Kidney glomerular epithelial cell (primary cell): ENCODE results near the gene SDF4.

Source experiments
- DNase-seq: peaks from one replicate; lab custom pipeline; 2025; lab: John Stamatoyannopoulos, UW

Gene SDF4

DNA sequence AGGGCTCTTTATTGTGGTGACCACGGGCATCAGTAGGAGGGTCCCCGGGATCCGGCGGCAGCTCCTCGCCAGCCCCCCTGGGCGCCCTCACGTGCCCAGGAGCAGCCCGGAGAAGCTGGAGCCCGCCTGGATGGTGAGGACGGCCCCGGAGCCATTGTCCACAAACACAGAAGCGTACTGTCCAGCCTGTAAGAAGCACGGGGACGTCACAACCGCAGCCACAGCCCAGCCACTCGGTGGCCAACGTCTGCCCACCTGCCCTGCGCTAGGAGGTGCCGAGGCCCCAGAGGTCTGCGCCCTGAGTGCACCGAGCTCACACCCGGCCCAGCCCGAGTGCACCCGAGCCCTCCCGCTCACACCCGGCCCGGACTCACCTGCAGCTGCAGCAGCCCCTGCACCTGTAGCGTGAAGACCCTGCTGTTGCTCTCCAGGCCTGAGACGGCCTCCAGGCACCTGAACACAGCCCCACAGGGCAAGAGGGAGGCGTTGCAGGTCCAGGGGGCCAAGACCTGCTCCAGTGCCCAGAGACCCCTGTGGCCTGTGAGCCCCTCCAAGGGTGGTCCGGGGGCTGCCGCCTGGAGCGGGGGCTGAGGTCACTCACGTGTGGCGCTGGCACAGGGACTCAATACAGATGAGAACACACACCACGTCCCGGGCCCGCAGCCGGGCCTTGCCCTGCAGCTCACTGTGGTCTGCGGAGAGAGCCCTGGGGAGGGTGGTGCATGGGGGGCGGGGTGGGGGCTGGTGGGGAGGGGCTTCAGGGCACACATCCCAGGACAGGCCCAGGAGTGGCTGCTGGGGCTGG lies 10.9 kb upstream of the SDF4 start:
- no peak for DNase-seq

DNA sequence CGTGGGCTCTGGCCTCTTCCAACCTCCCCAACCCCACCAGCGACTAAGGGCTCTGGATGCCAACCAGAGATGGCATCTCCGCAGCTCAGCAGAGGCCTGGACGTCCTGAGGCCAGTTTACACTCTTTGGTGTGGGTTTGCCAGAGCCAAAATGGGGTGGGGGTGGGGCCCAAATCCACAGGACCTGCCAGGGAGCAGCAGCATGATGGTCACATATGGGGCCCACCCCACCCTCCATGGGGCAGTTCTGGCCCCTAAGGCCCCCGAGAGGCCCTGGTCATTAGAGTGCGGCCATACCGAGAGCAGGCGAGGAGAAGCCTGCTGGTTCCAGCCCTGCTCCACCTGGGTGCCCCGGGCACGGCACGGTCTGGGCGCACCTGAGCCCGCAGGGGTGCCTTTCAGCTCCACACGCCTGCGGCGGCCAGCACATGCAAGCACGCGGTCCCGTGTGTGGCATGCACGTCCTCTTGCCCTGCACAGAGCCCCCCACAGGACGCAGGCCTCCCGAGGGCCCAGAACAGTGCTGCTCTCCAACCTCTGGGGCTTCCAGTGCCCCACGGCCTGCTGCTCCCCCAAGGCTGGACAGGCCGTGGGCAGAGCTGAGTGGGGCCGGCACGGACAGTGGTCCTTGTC lies 9.9 kb upstream of the SDF4 start:
- DNase-seq = no peak

DNA sequence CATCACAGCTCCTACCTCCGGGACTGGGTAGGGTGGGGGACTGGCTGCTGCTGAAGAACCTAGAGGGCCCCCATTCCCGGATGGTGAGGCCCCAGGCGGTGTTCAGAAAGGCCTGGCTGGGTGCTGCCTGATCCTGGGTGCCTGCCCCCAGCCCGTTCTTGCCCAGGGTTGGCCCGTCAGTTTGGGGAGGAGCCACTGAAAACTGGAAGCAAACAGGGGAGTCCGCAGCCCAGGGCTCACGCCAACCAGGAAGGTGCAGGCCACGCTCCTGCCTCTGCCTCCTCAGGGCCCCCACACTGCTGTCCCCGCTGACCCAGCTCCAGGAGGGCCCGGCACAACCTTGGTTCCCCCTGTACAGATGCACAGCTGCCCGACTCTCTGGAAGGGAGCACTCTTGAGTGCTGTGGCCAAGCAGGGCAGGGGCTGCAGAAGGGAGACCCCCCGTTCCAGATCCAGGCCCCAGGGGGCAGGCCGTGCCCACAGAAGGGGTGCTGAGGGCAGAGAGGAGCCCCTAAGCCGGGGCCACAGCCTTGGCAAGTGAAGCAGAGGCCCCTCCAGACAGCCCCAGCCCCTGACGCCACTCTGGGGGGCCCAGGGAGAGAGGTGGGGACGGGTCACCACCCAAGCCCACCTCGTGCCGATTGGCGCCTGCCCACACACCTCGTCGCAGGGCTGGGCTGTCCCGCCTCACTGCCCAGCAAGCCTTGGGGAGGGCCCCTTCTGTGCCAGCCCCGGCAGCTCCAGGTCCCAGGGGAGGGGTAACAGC lies 9.2 kb upstream of the SDF4 start:
- no peak for DNase-seq

DNA sequence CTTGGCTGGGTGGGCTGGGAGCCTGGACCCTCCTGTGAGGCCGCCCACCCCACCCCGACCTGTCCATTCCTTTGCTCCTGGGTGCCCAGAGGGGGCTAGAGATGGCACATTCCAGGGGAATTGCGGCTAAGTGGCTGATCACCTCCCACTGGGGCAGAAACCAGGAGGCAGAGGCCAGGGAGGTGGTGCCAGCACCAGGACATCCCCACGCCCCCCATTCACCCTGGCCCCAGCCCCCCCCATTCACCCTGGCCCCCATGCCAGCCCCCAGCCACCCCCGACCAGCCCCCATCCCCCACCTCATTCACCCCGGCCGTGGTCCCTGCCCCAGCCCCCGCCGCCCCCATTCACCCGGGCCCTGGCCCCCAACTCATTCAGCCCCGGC lies 8.5 kb upstream of the SDF4 start:
- DNase-seq = no peak

DNA sequence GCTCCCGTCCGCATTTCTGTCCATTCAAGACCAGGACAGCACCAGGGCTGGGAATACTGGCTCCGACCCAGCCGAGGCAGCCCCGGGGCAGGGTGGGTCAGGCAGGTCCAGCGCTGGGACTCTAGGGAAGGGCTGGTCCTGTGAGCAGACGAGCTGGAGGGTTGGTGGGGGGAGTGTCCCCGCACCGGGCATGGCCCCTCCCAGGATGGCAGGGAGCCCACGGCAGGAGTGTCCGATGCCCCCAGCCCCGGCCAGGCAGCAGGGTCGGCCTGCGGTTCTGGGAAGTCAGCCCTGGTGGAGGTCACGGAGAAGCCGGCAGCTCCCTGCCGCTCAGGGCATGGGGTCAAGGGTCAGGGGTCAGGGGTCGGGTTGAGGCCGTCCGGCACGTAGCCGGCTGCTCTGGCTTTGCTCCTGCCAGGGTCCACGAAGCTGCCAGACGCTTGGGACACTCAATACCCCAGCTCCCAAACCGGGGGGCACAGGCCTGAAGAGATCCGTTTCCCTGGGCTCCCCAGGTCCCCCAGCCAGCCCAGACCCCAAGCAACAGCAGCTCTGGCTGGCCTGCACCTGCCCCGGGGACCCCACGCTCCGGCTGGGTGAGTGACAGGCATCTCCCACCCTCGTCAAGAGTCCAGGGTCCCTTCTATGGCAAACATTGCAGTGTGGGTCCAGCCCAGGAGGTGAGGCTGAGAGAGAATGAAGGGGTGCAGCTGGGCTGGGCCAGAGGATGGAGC lies 8.0 kb upstream of the SDF4 start:
- no peak for DNase-seq

DNA sequence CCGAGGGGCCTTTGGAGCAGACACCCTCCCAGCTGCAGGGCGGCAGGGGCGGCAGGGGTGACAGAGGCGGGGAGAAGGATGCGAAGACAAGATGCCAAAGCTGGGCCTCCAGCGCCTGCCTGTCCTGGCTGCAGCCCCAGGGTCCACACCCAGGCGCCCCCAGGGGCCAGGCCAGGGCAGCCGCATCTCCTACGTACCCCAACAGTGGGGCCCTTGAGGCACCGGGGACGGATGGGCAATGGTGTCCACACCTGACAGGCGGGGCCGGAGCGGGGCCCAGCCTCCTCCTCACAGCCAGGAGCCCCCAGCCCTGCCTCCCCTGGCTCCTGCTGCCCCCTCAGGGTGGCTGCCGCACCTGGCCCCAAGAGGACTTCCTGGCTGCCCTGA lies 7.4 kb upstream of the SDF4 start:
- DNase-seq = no peak

DNA sequence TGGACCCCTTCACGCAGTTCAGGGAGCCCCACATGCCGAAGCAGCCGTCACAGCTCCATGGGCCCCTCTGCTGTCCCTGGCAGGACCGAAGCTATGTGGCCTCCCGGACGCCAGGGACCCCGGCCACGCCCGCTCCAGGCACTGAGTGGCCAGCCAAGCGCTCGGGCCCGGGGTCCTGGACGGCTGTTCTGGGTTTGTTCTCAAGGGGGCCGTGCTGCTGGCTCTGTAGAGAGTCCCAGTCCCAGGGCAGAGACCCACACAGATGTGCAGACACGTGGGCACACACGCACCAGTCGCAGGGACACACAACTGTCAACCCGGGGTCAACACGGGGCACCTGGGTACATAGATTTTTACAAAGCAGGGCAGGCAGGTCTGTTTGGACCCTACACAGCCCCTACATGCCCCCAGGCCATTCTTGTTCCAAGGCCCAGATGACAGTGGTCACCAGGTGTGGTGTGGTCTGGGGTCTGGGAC lies 6.9 kb upstream of the SDF4 start:
- no peak for DNase-seq

DNA sequence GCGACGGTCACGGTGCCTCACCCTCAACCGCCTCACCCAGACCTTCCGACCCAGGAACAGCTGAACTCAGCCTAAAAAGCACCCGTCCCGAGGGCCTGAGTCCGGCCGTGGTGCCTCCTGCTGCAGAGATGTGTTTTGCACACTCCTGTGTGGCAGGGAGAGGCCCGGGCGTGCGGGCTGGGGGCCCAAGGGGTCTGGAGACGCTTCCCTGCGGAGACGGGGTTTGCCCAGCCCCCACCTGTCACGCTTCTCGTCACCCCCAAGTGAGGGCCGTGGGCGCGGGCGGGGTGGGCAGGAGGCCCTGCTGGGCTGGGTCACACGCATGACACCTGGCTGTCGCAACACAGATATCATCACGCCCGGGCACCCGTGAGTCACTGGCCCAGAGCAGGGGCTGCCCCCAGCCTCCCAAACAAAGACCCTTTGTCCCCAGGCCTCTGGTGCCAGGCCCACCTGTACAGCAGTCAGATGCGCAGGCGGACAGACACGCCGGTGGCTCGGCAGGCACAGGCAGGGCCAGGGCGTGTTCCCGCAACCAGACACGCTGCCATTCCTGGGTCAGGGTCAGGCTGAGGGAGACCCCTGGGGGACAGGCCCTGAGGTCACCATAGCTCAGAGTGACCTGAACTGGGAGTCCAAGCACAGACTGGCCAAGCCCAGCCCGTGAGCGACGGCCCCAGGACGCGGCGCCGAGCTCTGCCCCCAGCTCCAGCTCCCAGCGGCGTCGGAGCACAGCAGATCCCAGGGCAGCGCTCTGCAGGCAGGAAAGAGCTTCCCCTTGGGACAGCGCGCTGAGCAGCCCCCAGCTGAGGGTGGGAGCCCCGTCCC lies 6.3 kb upstream of the SDF4 start:
- DNase-seq = no peak

DNA sequence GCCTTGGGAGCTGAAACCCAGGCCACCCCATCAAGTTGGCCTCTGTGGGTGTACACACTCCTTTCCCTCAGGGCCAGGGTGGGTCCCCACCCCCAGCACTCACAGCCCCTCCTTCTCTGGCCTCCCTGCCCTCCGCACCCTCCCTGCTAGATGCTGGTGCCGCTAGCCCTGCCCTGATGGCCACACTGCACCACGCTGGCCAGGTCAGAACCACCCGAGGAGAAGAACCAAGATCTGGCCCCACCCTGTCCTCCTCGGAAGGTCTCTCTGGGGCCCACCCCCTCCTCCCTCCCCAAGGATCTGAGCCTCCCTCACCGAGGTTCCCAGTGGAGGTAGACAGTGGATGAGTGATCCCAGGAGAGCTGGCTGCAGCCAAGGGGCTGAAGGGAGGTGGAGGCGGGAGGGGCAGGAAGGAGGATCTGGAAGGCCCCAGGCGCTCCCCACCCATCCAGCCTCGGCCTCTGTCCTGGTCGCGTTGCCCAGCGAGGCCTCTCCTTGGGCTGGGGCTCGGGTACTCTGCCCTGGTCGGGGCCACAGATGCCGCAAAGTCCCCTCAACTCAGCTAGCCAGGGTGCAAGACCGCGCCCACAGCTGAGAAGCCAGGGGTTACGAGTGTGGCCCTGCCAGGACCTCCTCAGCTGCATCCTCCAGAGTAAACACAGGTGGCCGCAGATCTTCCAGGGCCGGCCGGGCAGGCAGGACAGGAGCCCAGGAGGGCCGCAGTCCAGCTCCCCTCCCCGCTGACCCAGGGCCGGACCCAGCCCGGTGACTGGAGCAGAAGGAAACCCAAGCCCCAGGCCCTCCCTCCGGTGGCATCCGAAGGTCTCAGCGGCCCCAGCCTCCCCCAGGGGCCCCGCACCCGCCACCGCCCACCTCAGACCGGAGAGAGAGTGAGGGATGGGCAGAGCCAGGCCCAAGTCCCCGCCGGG lies 5.4 kb upstream of the SDF4 start:
- no peak for DNase-seq

DNA sequence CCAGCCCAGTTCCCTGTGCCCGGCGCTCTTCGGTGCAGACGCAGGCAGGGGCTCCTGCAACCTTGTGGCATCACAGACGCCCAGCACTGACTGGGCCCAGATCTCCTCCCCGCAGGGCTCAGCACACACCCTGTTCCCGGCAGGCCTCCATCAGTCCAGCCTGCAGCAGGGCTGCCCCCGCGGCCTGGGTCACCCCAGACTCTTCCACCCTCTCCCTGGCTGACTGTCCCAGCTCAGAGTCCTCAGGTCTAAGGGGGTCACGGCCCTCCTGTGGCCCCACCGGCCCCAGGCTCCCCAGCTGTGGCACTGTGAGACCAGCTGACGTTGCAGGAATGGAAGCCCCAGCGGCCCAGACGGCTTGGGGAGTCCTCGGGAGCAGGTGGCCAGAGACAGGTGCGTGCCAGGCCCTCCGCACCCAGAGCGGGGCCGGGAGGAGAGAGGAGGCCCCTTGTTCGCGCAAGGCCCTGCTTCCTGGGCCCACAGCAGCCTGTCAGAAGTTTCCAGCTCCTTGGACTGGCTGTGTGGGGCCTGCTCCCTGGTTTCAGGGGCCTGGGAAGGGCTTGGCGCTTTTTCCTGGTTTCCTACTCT lies 4.5 kb upstream of the SDF4 start:
- DNase-seq = no peak

DNA sequence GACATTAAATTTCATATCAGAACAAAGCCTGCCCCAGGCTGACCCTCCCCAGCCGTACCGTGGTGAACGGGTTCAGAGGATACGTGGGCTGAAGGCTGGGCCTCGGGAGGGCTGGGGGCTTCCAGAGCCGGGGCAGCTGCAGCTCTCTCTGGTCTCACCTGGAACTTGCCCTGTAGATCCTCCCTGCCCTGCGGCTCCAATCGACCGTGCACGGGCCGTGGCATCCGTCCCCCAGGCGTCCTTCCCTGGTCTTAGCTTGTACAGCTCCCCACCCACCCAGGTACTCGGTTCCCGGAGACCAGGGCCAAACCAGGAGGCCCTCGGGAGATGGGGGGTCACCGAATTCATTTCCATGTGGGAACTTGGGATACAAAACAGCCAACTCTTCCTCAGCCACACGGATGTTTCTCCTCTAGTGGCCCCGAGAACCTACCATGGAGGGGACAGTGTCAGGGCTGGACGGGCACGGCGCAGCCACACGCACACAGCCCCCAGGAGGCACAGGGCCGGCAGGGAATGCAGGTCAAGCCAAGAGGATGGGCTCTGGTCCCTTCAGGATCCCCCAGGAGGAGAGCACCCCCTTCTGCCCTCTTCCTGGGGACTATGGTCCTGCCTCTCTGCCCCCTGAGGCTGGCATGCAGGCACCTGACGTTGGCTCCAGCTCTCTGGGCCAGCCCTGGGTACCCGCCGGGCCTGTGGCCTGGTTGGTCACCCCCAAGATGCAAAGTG lies 3.4 kb upstream of the SDF4 start:
- no peak for DNase-seq

DNA sequence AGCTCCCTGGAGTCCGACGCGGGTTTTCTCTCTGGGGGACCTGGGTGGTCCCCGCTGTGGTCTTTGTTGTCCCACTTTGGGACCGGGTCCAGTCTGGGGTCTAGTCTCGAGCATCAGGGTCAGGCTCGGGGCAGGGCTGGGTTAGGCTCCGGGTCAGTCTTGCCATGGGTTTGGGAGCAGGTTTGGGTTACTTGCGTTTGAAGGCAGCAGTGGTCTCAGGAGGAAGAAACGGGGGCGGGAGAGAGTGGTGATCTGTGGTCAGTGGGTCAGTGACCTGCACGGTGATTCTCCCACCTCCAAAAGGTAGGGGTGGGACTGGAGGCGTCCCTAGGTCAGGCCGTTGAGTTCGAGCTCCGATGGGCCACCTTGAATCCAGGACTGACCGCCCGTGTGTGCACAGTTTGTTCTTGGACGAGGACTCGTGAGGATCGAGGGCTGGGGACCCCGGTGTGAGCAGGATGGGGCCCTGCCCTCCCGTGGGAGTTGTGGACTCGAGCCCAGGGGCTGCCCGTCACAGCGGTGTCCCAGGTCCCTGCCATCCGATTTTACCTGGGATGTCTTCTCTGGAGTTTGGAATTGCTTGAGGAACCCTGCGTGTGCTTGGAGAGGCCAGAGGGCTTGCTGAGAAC lies 2.5 kb upstream of the SDF4 start:
- DNase-seq = no peak

DNA sequence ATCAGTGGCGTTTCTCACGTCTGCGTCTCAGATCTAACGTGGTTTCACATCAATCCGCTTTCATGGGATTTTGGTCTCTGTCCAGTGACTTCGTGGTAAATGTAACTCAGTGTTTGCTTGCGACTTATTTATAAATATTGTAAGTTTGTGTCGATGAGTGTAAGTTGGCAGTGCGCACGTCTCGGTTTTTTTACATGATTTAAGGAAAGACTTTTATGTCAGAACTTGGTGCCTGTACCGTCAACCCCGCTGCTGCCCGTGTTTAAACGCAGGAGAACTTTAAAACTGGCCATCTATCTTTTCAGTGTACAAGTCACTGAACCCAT lies 1.7 kb upstream of the SDF4 start:
- no peak for DNase-seq

DNA sequence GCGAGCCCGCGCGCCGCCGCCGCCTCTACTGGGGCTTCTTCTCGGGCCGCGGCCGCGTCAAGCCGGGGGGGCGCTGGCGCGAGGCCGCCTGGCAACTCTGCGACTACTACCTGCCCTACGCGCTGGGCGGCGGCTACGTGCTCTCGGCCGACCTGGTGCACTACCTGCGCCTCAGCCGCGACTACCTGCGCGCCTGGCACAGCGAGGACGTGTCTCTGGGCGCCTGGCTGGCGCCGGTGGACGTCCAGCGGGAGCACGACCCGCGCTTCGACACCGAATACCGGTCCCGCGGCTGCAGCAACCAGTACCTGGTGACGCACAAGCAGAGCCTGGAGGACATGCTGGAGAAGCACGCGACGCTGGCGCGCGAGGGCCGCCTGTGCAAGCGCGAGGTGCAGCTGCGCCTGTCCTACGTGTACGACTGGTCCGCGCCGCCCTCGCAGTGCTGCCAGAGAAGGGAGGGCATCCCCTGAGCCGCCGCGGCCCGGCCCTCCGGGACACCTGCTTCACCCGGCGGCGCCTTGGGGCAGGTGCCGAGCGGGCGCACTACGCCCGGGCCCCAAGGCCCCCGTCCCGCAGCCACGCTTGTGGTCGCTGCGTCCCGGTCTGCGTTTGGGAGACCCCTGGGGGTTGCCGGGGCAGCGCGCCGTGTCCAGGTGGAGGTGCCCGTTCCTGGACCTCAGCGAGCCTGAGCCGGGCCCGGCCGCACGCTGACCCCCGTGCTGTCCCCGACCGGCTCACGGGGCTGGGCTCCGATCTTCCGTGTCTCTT lies 1.2 kb upstream of the SDF4 start:
- no peak for DNase-seq

DNA sequence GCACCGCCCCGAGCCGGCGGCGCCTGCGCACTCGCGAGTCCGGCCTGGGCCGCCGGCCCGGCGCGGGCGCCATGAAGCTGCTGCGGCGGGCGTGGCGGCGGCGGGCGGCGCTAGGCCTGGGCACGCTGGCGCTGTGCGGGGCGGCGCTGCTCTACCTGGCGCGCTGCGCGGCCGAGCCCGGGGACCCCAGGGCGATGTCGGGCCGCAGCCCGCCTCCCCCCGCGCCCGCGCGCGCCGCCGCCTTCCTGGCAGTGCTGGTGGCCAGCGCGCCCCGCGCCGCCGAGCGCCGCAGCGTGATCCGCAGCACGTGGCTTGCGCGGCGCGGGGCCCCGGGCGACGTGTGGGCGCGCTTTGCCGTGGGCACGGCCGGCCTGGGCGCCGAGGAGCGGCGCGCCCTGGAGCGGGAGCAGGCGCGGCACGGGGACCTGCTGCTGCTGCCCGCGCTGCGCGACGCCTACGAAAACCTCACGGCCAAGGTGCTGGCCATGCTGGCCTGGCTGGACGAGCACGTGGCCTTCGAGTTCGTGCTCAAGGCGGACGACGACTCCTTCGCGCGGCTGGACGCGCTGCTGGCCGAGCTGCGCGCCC lies 501 bp upstream of the SDF4 start, which contains the start of gene B3GALT6:
Gene B3GALT6, plus strand, starts transcription at position 30 of the 588 bp plus-strand sequence. Its CDS starts 42 bp downstream, at position 72.
- DNase-seq = no peak

DNA sequence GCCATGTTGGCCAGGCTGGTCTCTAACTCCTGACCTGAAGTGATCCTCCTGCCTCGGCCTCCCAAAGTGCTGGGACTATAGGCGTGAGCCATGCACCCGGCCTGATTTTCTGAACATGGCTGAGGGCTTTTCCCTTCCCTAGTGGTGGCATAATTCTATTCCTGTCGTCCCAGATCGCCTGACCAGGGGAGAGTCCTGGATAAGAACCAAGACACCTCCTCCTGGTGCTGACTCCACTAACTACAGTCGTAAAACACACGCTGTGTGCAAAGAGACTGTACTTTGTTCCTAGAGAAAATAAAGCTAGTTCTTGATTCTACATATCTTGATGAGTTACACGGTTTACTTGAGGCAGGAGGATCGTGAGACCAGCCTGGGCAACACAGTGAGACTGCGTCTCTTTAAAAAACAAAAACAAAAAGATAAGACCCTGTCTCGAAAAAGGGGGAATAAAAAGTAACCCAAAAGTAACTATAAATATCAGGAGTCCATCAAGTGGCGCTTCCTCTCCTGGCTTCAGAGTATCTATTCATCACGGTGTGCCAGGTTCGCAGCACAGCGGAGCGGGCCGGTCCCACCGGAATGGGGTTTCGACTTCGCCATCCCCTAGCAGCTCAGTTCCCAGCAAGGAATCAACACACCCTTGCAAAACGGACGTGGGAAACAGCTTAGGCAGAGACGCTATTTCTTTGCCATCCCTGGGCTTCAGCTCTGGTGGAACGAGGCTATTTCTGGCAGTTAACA lies 973 bp downstream of the SDF4 start:
- DNase-seq = peak; percentile 49

DNA sequence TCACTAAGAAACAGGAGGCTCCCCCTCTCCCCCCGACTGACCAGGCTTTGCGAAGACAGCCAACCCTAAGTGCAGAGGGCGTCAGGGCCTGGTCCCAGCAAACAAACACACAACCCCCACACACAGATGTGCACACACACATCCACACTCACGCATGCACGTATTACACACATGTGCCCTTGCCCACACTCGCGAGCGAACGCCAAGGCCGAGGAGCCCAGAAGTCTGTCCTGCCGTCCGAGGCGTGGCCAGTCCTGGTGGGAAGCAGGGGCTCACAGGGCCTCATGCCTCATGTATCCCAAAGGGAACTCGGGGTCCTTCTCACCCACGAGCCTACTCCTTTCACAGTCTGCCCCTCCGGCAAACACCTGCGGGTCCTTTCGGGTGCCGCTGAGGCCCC lies 2.0 kb downstream of the SDF4 start:
- DNase-seq = no peak
